ENCODE measurements around the gene MRPS12. TPM values are rescaled to one million over a fixed set of nuclear protein-coding genes. Genes with fewer than 3 reads are reported as not detected.

The MRPS12 gene
- total and polyA plus RNA-seq, 2 of the 4 experiments (the other 2 are of a cell fraction) = 26.7 to 75.4 TPM

GRCh38 chr19:38951187-38951586 lies 20.4 kb downstream of the MRPS12 start:
- CTCF ChIA-PET = no interaction called here

More at GRCh38 chr19:38951187-38951586, 20.4 kb downstream of the MRPS12 start:
- H3K4me1 ChIP-seq (ENCODE audit: control insufficient read depth, insufficient read depth, low read length) = peaks cover 2% of the 10 kb centered on the region; the same call in 1 of the 2 replicates
- H4K91ac ChIP-seq (ENCODE audit: insufficient read depth, low read depth, low read length) = no peak overlapping the region
- H2AK9ac ChIP-seq (replicated peaks; ENCODE audit: low read depth, low read length, poor library complexity) = no peak overlapping the region
- no peak overlapping the region for H3K18ac ChIP-seq (ENCODE audit: low read depth, low read length)
- no peaks in the 10 kb centered on the region for H3K79me1 ChIP-seq (ENCODE audit: low read depth in 1 of 2, low read length in 2 of 2)
- ATAC-seq (ENCODE audit: low read depth) = no peak
- H3K27me3 ChIP-seq (ENCODE audit: control insufficient read depth, insufficient read depth, low read length) = no peaks in the 10 kb centered on the region
- no peak overlapping the region for H3K9ac ChIP-seq (ENCODE audit: low read depth, low read length)
- no peak overlapping the region for H2BK20ac ChIP-seq (ENCODE audit: low read depth, low read length)
- POLR2A ChIA-PET (ENCODE audit: unreplicated experiment) = no interaction called here
- no peak overlapping the region for H3K4ac ChIP-seq (ENCODE audit: low read depth, low read length)
- H3K36me3 ChIP-seq (ENCODE audit: control insufficient read depth, insufficient read depth, low read length) = peaks cover 7% of the 10 kb centered on the region
- H3K56ac ChIP-seq (ENCODE audit: extremely low read depth, insufficient read depth, low read length) = no peak overlapping the region
- H3K4me2 ChIP-seq (ENCODE audit: low read depth, low read length) = no peak overlapping the region
- H2BK5ac ChIP-seq (ENCODE audit: low read depth, low read length, poor library complexity, severe bottlenecking) = no peak overlapping the region
- TF ChIP-seq RCOR1 (IDR thresholded peaks at IDR 0.05; ENCODE audit: insufficient replicate concordance, low read length) (no peak), FOS (IDR thresholded peaks at IDR 0.05; ENCODE audit: low read depth, low read length) (no peak), USF2 (IDR thresholded peaks at IDR 0.05; ENCODE audit: low read depth, low read length) (no peak), RAD21 (IDR thresholded peaks at IDR 0.05; ENCODE audit: low read length) (no peak), SMC3 (IDR thresholded peaks at IDR 0.05; ENCODE audit: low read depth, low read length) (no peak), CTCF (conservative IDR thresholded peaks at IDR 0.05; ENCODE audit: low read depth, low read length) (no peak), CEBPB (IDR thresholded peaks at IDR 0.05; ENCODE audit: low read depth, low read length) (no peak), MXI1 (IDR thresholded peaks at IDR 0.05; ENCODE audit: borderline replicate concordance, low read depth, low read length) (no peak), CHD1 (IDR thresholded peaks at IDR 0.05; ENCODE audit: low read depth, low read length) (no peak), BHLHE40 (IDR thresholded peaks at IDR 0.05; ENCODE audit: low read depth, low read length) (no peak), MAFK (IDR thresholded peaks at IDR 0.05; ENCODE audit: low read depth, low read length) (no peak), RFX5 (IDR thresholded peaks at IDR 0.05; ENCODE audit: low read depth, low read length) (no peak), NFE2L2 (IDR thresholded peaks at IDR 0.05; ENCODE audit: low read depth, low read length) (no peak), POLR2A (IDR thresholded peaks at IDR 0.05; ENCODE audit: low read depth, low read length) (no peak), ELK1 (IDR thresholded peaks at IDR 0.05; ENCODE audit: borderline replicate concordance, low read depth, low read length) (no peak), MAZ (IDR thresholded peaks at IDR 0.05; ENCODE audit: borderline replicate concordance, low read depth, low read length) (no peak)
- H3K23ac ChIP-seq (ENCODE audit: low read depth, low read length) = no peak overlapping the region
- no peak overlapping the region for H4K8ac ChIP-seq (ENCODE audit: low read depth in 2 of 2, low read length in 2 of 2)
- no peak overlapping the region for H3K4me3 ChIP-seq (ENCODE audit: insufficient read depth, low read depth, low read length)
- H2AFZ ChIP-seq (replicated peaks; ENCODE audit: low read length, poor library complexity) = no peak overlapping the region
- 0 out of 2 replicates have a peak, but pooled peaks cover 3% of the 10 kb centered on the region for H3K9me1 ChIP-seq (ENCODE audit: insufficient read depth, low read length)
- no peak for DNase-seq
- no TSS peak for BruUV-seq (replicated peaks)
- no peaks in the 10 kb centered on the region; the same call in 1 of the 2 replicates for H4K20me1 ChIP-seq (ENCODE audit: insufficient read depth, low read length)
- no peaks in the 10 kb centered on the region for H3K9me3 ChIP-seq (ENCODE audit: control insufficient read depth, insufficient read depth, low read length)
- no peak overlapping the region for H2BK120ac ChIP-seq (ENCODE audit: low read depth, low read length)
- no CpG with 5 or more reads among the region's 3 CpGs for WGBS, 2 experiments (ENCODE audit: extremely low coverage in 2 of 2, insufficient read length in 1 of 2)
- H2BK15ac ChIP-seq (ENCODE audit: low read depth, low read length) = no peak overlapping the region
- in situ Hi-C loops (cut with MboI; ENCODE audit: low sequenced_read_pairs) = loop anchor here (10.0 kb wide), 1 partner anchor 374 kb away; the partner anchor contains the start of gene LRFN1
- no peak overlapping the region for H3K27ac ChIP-seq (ENCODE audit: insufficient read depth, low read length)
- intact Hi-C loops (cut with micrococcal nuclease) = no loop called here
- dilution Hi-C loops (cut with HindIII; ENCODE audit: low sequenced_read_pairs, unreplicated experiment) = no loop called here
- no peak overlapping the region for H4K5ac ChIP-seq (ENCODE audit: low read depth, low read length)
- H2AK5ac ChIP-seq (ENCODE audit: low read depth, low read length) = no peak overlapping the region
- H3K14ac ChIP-seq (replicated peaks; ENCODE audit: low read depth, low read length) = no peak overlapping the region
